Fibroblast of lung (primary cell): ENCODE data around the gene EIF4B. TPM values are rescaled to one million over a fixed set of nuclear protein-coding genes. Genes with fewer than 3 reads are reported as not detected.

Source experiments
- DNase-seq, 2 donors: peaks; one replicate each; pipeline versions ENCODE4 v3.0.0 to v3.0.0-alpha.2; 2010; ENCODE audit warnings: low read depth in 2 of 2
- H2AFZ ChIP-seq: 2 replicates; pipeline ENCODE4 v1.5.1; 2012; ENCODE audit warnings: low read length, control low read depth, inconsistent platforms
- H3K27ac ChIP-seq: 2 replicates; pipeline ENCODE4 v1.5.1; 2011; ENCODE audit warnings: low read length, control low read depth; ENCODE audit not compliant: insufficient read depth
- H3K27me3 ChIP-seq: 2 replicates; pipeline ENCODE4 v1.5.1; 2011; ENCODE audit warnings: mild to moderate bottlenecking, low read length; ENCODE audit not compliant: control insufficient read depth, insufficient read depth
- H3K36me3 ChIP-seq: 2 replicates; pipeline ENCODE4 v1.5.1; 2011; ENCODE audit warnings: low read length; ENCODE audit not compliant: control insufficient read depth, insufficient read depth
- H3K4me1 ChIP-seq: 2 replicates; pipeline ENCODE4 v1.5.1; 2011; ENCODE audit warnings: low read length; ENCODE audit not compliant: control insufficient read depth, insufficient read depth; ENCODE audit errors: extremely low read depth
- H3K4me2 ChIP-seq: 2 replicates; pipeline ENCODE4 v1.5.1; 2011; ENCODE audit warnings: low read length, control low read depth; ENCODE audit not compliant: insufficient read depth; ENCODE audit errors: extremely low read depth
- H3K4me3 ChIP-seq, 4 experiments: fragments of 200-600 bp in 1 of 4; sonication (generic) in 1 of 4; replicated peaks in 1 of 4; 2 replicates each; pipeline ENCODE4 v1.5.1; 2011 to 2016; ENCODE audit warnings: low read length in 4 of 4, low read depth in 3 of 4, mild to moderate bottlenecking in 3 of 4, control low read depth in 2 of 4, inconsistent platforms in 1 of 4, mixed read lengths in 1 of 4; ENCODE audit not compliant: insufficient read depth in 1 of 4; ENCODE audit errors: control extremely low read depth in 1 of 4
- H3K79me2 ChIP-seq: 2 replicates; pipeline ENCODE4 v1.5.1; 2012; ENCODE audit warnings: mild to moderate bottlenecking, low read length, inconsistent platforms; ENCODE audit not compliant: control insufficient read depth, insufficient read depth
- H3K9ac ChIP-seq: 2 replicates; pipeline ENCODE4 v1.5.1; 2011; ENCODE audit warnings: mild to moderate bottlenecking, low read length, control low read depth; ENCODE audit not compliant: insufficient read depth
- H3K9me3 ChIP-seq: 2 replicates; pipeline ENCODE4 v1.5.1; 2012; ENCODE audit warnings: low read depth, low read length; ENCODE audit not compliant: control insufficient read depth, insufficient read depth
- H4K20me1 ChIP-seq: 2 replicates; pipeline ENCODE4 v1.5.1; 2011; ENCODE audit warnings: low read length; ENCODE audit not compliant: control insufficient read depth, insufficient read depth; ENCODE audit errors: extremely low read depth
- EZH2 ChIP-seq: IDR thresholded peaks from 2 replicates; pipeline ENCODE4 v1.5.1; 2012; ENCODE audit warnings: low read length, control low read depth, mild to moderate bottlenecking; ENCODE audit errors: missing control alignments
- polyA plus RNA-seq, 2 donors: library from polyadenylated mRNA; depleted of rRNA in 1 of 2; stranded (reverse) in 1 of 2; unstranded in 1 of 2; fragments of >200 nt; gene quantifications; 2 replicates each; pipeline ENCODE4 v1.2.1, GENCODE V29; 2011 to 2012; ENCODE audit warnings: missing spikeins in 1 of 2
- total RNA-seq: library from RNA; depleted of rRNA; stranded (reverse); fragments of >200 nt; gene quantifications from 2 replicates; pipeline ENCODE4 v1.2.1, GENCODE V29; 2014
- TF ChIP-seq, protein P1 (sequence below), 2 donors: IDR thresholded peaks in 1 of 2; conservative IDR thresholded peaks in 1 of 2; 1 replicate in 1 of 2; 2 replicates in 1 of 2; pipeline ENCODE4 v1.5.1; 2011 to 2012; ENCODE audit warnings: low read length in 2 of 2, control low read depth in 1 of 2, inconsistent platforms in 1 of 2, low read depth in 1 of 2, mild to moderate bottlenecking in 1 of 2

EIF4B gene
- total and polyA plus RNA-seq, 2 donors (not counting 1 experiment from before 2014, with no cell fraction given): 466 to 1,180 TPM

DNA sequence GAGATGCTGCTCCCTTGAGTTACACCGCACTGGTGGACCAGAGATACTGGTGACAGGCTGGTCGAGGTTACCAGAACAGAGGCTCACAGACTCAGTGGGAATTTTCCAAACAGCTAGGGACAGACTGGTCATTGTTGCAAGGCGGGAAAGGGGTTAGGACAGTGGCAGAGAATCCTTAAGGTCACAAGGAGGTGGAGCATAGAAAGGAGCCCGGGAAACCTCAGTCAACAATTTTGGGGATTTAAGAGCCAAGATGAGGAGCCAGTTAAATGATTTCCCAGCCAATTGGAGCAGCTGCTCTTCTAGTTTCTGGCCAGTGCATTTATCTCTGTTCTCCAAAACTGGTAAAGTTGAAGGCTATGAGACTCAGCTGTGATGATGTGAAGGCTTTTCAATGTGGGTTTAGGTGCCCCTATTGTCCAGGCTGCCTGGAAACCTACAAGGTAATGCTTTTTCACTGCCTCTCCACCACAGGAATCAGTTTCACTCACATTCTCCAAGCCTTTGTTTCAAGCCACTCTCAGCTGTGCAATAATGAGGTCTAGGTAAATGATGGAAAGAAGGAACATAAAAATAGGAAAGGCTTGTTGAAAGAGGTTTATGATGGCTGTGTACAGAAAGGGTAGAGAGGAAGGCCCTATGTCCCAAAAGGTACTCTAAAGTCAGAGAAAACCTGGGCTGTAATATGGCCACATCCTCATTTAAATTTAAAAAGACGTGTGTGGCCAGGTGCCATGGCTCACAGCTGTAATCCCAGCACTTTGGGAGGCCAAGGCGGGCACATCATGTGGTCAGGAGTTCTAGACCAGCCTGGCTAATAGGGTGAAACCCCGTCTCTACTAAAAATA is 36.6 kb downstream of the EIF4B start:
- Histone ChIP-seq H2AFZ (no peak overlapping the region), H4K20me1 (no peaks in the 10 kb centered on the region), H3K4me1 (peaks cover 10% of the 10 kb centered on the region), H3K36me3 (peaks cover 16% of the 10 kb centered on the region), H3K9me3 (no peaks in the 10 kb centered on the region), H3K27me3 (no peaks in the 10 kb centered on the region), H3K79me2 (peaks cover 2% of the 10 kb centered on the region), H3K9ac (no peak overlapping the region), H3K4me2 (no peak overlapping the region), H3K27ac (no peak overlapping the region), H3K4me3 (no peak overlapping the region)
- DNase-seq: no peak
- TF ChIP-seq, protein P1, sequence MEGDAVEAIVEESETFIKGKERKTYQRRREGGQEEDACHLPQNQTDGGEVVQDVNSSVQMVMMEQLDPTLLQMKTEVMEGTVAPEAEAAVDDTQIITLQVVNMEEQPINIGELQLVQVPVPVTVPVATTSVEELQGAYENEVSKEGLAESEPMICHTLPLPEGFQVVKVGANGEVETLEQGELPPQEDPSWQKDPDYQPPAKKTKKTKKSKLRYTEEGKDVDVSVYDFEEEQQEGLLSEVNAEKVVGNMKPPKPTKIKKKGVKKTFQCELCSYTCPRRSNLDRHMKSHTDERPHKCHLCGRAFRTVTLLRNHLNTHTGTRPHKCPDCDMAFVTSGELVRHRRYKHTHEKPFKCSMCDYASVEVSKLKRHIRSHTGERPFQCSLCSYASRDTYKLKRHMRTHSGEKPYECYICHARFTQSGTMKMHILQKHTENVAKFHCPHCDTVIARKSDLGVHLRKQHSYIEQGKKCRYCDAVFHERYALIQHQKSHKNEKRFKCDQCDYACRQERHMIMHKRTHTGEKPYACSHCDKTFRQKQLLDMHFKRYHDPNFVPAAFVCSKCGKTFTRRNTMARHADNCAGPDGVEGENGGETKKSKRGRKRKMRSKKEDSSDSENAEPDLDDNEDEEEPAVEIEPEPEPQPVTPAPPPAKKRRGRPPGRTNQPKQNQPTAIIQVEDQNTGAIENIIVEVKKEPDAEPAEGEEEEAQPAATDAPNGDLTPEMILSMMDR (conservative IDR thresholded peaks at IDR 0.05 in 1 of 2, IDR thresholded peaks at IDR 0.05 in 1 of 2; ENCODE audit: low read depth in 1 of 2, low read length in 2 of 2): no peak
- TF ChIP-seq EZH2: no peak

DNA sequence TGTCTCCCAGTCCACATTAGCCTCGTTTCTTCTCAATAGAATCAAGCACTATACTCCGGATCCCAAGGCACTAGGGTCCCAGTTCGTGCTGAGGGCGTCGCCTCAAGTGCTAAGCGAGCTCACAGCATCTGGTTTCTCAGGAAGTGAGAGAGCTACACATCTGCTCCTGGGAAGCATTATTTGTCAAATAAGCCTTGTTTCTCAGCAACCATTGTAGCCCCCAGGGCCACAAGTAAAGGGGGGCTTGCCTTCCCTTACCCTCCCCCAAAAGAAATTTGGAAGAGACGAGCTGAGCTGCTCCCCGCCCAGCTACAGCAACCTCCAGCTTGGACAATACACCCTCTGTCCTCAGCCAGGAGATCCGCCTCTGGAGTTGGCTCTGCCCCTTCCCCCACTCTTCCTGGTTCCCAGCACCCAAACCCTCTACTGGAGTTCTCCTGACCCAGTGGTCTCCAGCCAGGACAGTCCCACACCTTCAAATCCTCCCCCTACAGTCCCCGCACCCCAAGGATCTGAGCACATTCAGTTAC is 37.9 kb downstream of the EIF4B start:
- no peak for DNase-seq
- Histone ChIP-seq H3K79me2 (peaks cover 2% of the 10 kb centered on the region), H2AFZ (no peak overlapping the region), H3K4me1 (peaks cover 15% of the 10 kb centered on the region), H3K4me2 (no peak overlapping the region), H3K27me3 (no peaks in the 10 kb centered on the region), H4K20me1 (no peaks in the 10 kb centered on the region), H3K9me3 (no peaks in the 10 kb centered on the region), H3K36me3 (peaks cover 12% of the 10 kb centered on the region), H3K9ac (no peak overlapping the region), H3K27ac (no peak overlapping the region), H3K4me3 (no peak overlapping the region)
- TF ChIP-seq, protein P1 (conservative IDR thresholded peaks at IDR 0.05 in 1 of 2, IDR thresholded peaks at IDR 0.05 in 1 of 2; ENCODE audit: low read depth in 1 of 2, low read length in 2 of 2): no peak
- TF ChIP-seq EZH2: no peak

DNA sequence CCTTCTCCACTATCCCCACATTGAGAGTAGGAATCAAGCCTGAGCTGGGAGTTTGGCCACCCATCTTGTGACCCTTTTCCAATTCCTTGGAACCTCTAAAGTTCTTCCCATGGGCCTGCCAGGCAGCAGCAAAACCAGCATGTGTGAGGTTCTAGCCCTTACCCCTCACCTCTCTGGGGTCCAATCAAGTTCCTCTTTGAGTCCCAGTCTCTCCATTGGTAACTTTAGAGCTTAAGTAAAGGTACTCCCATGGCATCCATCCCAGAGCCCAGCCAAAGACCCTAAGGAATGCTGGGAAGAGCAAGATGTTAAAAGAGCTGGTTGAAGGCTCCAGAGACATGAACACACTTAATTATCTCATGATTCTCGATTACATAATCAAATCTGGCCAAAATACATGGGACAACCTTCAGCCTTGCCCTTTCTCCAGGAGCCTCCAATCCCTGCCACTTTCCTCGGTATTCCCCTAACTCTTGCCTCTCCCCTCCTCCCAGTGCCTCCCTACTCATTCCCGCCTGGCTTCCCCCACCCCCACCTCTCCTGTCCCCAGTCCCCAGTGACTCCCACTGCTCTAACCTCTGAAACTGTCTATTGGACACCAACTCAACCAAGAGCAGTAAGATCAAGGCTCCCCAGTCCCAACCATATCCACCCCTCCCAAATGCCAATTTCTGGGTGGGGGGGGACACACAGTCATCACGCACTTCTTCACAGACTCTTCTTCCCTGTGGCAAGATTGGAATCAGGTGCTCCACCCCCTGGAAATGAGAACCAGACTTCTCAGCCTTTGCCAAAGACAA is 38.8 kb downstream of the EIF4B start:
- no peak overlapping the region for H2AFZ ChIP-seq
- H4K20me1 ChIP-seq: no peaks in the 10 kb centered on the region
- DNase-seq: no peak
- H3K79me2 ChIP-seq: peaks cover 11% of the 10 kb centered on the region
- no peak overlapping the region for H3K27ac ChIP-seq
- H3K9ac ChIP-seq: no peak overlapping the region
- H3K4me1 ChIP-seq: peaks cover 19% of the 10 kb centered on the region
- peaks cover 6% of the 10 kb centered on the region for H3K36me3 ChIP-seq
- H3K4me3 ChIP-seq: peak overlapping the region in 3 of 4 experiments; percentile 46 to 83 (median 76)
- H3K4me2 ChIP-seq: peak overlapping the region; percentile 45
- TF ChIP-seq, protein P1 (conservative IDR thresholded peaks at IDR 0.05 in 1 of 2, IDR thresholded peaks at IDR 0.05 in 1 of 2; ENCODE audit: low read depth in 1 of 2, low read length in 2 of 2): no peak
- no peaks in the 10 kb centered on the region for H3K27me3 ChIP-seq
- no peaks in the 10 kb centered on the region for H3K9me3 ChIP-seq
